HUES48 (cell line): ENCODE measurements around the gene CCDC80.
"Not testable (repeated sequence)": the region's sequence is repeated elsewhere in the genome, so short reads cannot be mapped to it uniquely, and the experiment has no call there.

ENCODE experiments used
- H3K27ac ChIP-seq: one replicate; pipeline ENCODE4 v1.7.0; 2013; ENCODE audit warnings: low read depth, low read length, inconsistent platforms
- H3K27me3 ChIP-seq: 2 replicates; pipeline ENCODE4 v1.6.1; 2013; ENCODE audit warnings: mild to moderate bottlenecking, low read length; ENCODE audit not compliant: control insufficient read depth, insufficient read depth
- H3K36me3 ChIP-seq: 2 replicates; pipeline ENCODE4 v1.6.1; 2013; ENCODE audit warnings: low read length; ENCODE audit not compliant: control insufficient read depth, insufficient read depth
- H3K4me1 ChIP-seq: 2 replicates; pipeline ENCODE4 v1.6.1; 2013; ENCODE audit warnings: mild to moderate bottlenecking, low read length; ENCODE audit not compliant: control insufficient read depth, insufficient read depth
- H3K4me3 ChIP-seq: 2 replicates; pipeline ENCODE4 v1.5.1; 2013; ENCODE audit warnings: mild to moderate bottlenecking, low read depth, low read length
- H3K9ac ChIP-seq: 2 replicates; pipeline ENCODE4 v1.6.1; 2013; ENCODE audit warnings: mild to moderate bottlenecking, low read depth, low read length, moderate library complexity
- H3K9me3 ChIP-seq: 2 replicates; pipeline ENCODE4 v1.6.1; 2013; ENCODE audit warnings: low read length; ENCODE audit not compliant: control insufficient read depth, insufficient read depth

Gene CCDC80

DNA sequence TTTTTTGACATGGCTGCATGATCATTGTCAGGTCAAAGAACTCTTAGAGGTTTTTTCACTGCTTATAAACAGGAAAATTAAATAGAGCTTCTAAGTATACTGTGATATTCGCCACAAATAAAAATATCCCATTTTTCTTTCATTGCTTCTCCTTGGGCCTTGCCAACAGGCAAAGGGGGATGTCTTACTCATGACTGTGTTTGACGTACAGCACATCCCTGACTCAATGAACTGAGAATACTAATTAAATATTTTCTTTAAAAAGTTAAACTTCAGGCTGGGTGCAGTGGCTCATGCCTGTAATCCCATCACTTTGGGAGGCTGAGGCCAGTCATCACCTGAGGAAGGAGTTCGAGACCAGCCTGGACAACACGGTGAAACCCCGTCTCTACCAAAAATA, 41.4 kb upstream of the CCDC80 start:
- Histone ChIP-seq H3K27ac (no peak overlapping the region), H3K36me3 (no peaks in the 10 kb centered on the region), H3K9me3 (no peaks in the 10 kb centered on the region), H3K9ac (no peak overlapping the region), H3K4me1 (peaks cover 20% of the 10 kb centered on the region), H3K4me3 (no peak overlapping the region), H3K27me3 (no peaks in the 10 kb centered on the region)

DNA sequence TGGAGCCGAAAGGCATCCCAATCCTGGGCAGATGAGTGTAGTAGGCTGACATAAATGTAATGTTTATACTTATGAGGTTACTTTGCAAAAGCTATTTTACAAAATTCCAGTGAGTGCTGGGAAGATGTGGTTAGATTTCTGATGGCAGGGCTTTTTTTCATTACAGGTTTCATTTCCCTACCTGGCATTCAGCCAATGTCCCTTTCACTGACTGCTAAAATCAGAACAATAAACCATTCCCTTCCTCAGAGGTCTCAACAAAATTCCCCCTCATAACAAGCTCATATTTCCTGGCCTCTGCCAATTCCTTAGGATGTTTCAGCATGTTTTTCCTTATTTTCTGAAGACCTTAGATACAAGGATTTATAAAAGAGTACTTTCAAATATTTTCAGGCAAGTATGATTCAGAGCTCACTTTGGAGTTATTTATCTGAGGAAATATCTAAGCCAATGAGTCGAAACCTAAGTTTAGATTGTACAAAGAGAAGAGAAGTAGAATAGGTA, 40.9 kb upstream of the CCDC80 start:
- Histone ChIP-seq H3K4me1 (peaks cover 17% of the 10 kb centered on the region), H3K27me3 (no peaks in the 10 kb centered on the region), H3K27ac (no peak overlapping the region), H3K9ac (no peak overlapping the region), H3K36me3 (no peaks in the 10 kb centered on the region), H3K9me3 (no peaks in the 10 kb centered on the region), H3K4me3 (no peak overlapping the region)

DNA sequence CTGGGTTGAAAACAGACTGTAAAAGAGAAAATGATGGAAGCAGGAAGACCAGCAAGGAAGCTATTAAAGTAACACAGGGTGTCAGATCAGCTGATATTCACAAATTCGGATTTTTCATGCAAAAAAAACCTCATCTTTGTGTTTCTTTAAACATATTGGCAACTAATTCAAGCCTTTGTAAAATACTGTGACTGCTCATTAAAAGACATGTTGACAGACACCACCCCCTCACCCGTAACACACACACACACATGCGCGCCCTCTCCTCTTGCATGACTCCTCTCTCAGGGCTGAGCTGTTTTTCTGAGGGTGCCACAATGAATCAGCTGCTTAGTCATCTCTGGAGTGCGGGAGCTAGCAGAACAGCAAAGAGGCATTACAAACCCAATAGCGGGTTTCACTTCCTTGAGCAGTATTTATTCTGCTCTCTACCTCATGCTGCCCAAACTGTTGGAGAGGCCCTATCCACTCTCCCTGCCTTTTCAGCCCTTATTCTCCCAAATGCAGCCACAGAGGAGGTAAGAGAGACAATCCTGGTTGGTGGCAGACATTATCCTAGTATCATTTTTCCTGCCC, 35.8 kb upstream of the CCDC80 start:
- Histone ChIP-seq H3K4me1 (peaks cover 9% of the 10 kb centered on the region; the same call in 1 of the 2 replicates), H3K9me3 (no peaks in the 10 kb centered on the region), H3K27me3 (no peaks in the 10 kb centered on the region), H3K4me3 (no peak overlapping the region), H3K9ac (no peak overlapping the region), H3K36me3 (no peaks in the 10 kb centered on the region), H3K27ac (peak overlapping the region; percentile 73)

DNA sequence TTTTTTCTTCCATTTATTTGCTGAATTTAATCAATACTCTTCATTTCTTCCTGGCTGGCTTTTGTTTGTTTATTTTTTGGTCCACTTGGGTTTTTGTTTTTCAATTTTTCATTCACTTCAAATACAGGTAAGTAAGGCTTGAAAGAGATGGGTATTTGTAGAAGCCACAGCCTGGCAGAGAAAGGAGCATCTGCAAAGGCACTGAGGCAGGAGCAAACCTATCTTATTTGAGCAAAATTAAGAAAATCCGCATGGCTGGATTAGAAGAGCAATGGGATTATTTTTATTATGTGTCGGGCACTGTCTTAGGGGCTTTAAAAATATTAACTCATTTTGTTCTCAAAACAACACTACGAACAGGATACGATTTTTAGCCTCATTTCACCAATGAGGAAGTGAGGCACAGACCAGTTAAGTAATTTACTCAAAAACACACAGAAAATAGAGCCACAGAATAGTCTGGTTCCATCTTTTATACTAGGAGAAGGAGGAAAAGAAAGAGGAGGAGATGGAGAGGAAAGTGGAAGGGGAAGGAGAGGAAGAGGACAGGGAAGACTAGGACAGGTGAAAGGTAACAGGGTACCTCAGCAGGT, 35.1 kb upstream of the CCDC80 start:
- no peak overlapping the region for H3K4me3 ChIP-seq
- peaks cover 11% of the 10 kb centered on the region; the same call in 1 of the 2 replicates for H3K4me1 ChIP-seq
- no peaks in the 10 kb centered on the region for H3K27me3 ChIP-seq
- H3K27ac ChIP-seq = no peak overlapping the region
- no peak overlapping the region for H3K9ac ChIP-seq
- H3K9me3 ChIP-seq = no peaks in the 10 kb centered on the region
- no peaks in the 10 kb centered on the region for H3K36me3 ChIP-seq

DNA sequence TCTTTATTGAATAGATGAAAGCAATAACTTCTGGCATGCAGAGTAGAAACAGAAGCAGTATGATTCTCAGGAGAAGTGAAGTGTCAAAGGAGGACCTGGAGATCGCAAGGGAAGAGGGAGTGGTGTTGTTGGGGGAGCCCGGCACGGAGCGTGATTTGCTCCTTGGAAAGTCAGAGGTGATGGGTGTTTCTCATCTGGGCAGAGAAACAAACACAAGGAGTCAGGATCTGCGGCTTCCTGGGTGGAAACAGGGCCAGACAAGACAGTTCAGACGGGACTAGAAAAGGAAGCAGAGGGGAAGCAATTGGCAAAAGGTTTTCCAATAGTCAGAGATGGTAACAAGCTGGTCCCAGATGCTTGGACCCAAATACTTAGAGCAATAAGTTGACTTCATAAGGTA, 34.4 kb upstream of the CCDC80 start:
- no peak overlapping the region for H3K27ac ChIP-seq
- no peak overlapping the region for H3K4me3 ChIP-seq
- no peaks in the 10 kb centered on the region for H3K27me3 ChIP-seq
- no peaks in the 10 kb centered on the region for H3K36me3 ChIP-seq
- H3K4me1 ChIP-seq = peaks cover 11% of the 10 kb centered on the region; the same call in 1 of the 2 replicates
- no peaks in the 10 kb centered on the region for H3K9me3 ChIP-seq
- H3K9ac ChIP-seq = no peak overlapping the region

DNA sequence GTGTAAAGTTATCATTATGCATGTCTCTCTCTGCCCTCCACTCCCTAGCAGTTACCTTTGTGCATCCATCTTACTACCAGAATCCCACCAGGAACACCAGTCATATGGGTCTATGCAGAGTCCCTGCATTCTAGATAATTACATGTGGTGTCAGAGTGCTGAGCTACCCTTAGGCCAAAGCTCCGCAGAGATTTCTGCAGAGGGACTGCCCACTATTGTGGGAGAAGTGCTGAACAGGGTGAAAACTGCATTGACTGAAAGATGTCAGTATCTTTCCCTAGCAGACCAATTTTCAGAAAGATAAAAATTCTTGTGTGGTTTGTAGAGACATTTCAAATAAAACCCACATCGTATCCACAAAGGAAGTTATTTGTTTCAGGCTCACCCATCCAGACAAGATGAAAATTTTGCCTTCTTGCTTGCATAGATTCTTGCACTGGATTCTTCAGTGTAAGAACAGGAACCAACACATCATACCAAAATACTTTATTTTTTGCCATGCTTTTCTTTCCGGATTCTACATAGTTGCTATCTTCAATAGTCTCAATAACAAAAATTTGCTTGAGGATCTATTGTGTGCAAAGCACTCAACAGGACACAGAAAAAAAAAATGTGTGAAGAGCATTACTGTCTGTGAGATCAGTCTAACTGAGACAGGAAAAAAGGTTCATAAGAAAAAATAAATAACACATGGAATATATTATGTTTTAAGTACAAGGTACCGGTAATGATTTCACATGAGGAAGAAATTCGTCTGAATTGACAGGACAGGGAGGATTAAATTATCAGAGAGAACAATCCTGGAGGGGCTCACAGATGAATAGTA, 32.0 kb upstream of the CCDC80 start:
- Histone ChIP-seq H3K4me3 (no peak overlapping the region), H3K9me3 (no peaks in the 10 kb centered on the region), H3K4me1 (peaks cover 11% of the 10 kb centered on the region; the same call in 1 of the 2 replicates), H3K27ac (no peak overlapping the region), H3K9ac (no peak overlapping the region), H3K36me3 (no peaks in the 10 kb centered on the region), H3K27me3 (no peaks in the 10 kb centered on the region)

DNA sequence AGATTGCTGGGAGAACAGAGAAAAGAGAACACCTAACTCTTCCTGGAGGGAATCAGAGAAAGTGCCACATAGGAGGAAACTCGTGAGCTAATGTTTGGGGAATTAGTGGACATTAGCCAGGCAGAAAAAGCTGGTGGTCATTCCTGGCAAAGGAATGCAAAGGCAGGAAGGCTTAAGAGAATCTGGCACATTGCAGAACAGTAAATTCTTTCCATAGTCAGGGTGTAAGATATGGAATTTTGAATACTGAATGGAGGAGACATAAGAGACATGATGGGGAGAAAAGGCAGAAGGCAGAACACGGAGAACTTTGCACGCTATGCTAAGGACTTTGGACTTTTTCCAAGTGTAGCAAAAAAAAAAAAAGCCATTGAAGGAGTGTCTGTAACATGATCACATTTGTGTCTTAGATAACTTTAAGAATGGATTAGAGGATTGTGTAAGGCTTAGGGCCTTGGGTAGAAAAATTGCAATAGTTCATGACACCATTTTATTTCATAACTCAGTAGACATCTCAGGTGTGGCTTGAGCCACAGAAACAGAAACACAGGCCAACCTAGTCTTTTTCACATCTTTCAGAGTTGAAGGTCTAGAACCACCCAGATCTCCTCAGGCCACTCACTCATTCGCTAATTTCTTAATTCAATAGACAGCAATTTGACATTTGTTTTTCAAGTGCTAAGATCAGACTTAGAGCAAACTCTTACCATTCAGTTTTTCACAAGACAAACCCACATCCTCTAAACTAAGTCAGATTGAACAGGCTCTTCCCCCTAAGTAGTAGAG, 31.2 kb upstream of the CCDC80 start:
- H3K4me1 ChIP-seq = peaks cover 11% of the 10 kb centered on the region; the same call in 1 of the 2 replicates
- no peak overlapping the region for H3K27ac ChIP-seq
- no peak overlapping the region for H3K9ac ChIP-seq
- H3K36me3 ChIP-seq = no peaks in the 10 kb centered on the region
- H3K27me3 ChIP-seq = no peaks in the 10 kb centered on the region
- no peaks in the 10 kb centered on the region for H3K9me3 ChIP-seq
- no peak overlapping the region for H3K4me3 ChIP-seq

DNA sequence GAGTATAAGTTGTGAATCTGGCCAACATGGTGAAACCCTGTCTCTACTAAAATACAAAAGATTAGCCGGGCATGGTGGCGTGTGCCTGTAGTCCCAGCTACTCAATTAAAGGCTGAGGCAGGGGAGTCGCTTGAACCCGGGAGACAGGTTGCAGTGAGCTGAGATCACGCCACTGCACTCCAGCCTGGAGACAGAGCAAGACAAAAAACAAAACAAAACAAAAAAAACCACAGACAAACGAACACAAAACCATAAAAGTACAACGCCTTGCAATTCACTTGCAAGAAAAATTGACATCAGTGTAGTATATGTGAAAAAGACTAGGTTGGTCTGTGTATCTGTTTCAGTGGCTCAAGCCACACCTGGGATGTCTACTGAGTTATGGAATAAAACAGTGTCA, 29.9 kb upstream of the CCDC80 start:
- no peak overlapping the region for H3K4me3 ChIP-seq
- peaks cover 3% of the 10 kb centered on the region; the same call in 1 of the 2 replicates for H3K4me1 ChIP-seq
- no peaks in the 10 kb centered on the region for H3K36me3 ChIP-seq
- no peak overlapping the region for H3K9ac ChIP-seq
- no peaks in the 10 kb centered on the region for H3K27me3 ChIP-seq
- H3K9me3 ChIP-seq = no peaks in the 10 kb centered on the region
- no peak overlapping the region for H3K27ac ChIP-seq

DNA sequence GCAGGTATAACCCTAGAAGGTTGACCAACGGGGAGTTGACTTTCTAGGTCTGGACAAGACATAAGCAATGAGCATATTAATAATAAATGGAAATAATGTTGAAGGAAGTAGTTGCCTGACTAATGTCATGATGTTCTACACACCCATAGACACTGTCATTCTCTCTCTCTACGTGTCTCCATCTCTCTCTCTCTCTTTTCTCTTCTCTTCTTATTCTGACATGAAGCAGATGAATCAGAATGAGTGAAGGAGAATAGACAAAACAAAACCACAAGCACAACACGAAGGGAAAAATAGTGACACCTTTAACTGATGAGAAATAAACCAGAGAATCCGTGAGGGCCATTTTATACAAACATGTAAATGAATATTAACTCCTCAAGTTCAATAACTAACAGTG, 26.7 kb upstream of the CCDC80 start:
- H3K4me1 ChIP-seq = peaks cover 3% of the 10 kb centered on the region; the same call in 1 of the 2 replicates
- H3K4me3 ChIP-seq = no peak overlapping the region
- H3K36me3 ChIP-seq = no peaks in the 10 kb centered on the region
- H3K27me3 ChIP-seq = no peaks in the 10 kb centered on the region
- H3K9me3 ChIP-seq = peaks cover 3% of the 10 kb centered on the region; the same call in 1 of the 2 replicates
- no peak overlapping the region for H3K9ac ChIP-seq
- H3K27ac ChIP-seq = no peak overlapping the region

DNA sequence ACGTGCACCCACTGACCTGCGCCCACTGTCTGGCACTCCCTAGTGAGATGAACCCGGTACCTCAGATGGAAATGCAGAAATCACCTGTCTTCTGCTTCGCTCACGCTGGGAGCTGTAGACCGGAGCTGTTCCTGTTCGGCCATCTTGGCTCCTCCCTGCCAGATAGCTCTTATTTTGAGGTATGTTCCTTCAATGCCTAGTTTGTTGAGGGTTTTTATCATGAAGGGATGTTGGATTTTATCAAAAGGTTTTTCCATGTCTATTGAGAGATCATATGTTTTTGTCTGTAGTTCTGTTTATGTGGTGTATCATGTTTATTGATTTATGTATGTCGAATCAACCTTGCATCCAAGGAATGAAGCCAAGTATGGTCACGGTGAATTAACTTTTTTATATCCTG, 24.1 kb upstream of the CCDC80 start:
- H3K9me3 ChIP-seq, H3K36me3 ChIP-seq, H3K4me1 ChIP-seq, H3K27me3 ChIP-seq, H3K27ac ChIP-seq, H3K9ac ChIP-seq: not testable (repeated sequence)
- H3K4me3 ChIP-seq = peak overlapping the region; percentile 31; the same call in 1 of the 2 replicates
